Suprapubic skin (tissue), 4 donors: Measurements from ENCODE around the gene LRRC73.

Experiments used
- CTCF ChIP-seq, 2 donors: fragments of 200-600 bp in 1 of 2; fragments of 450-650 bp in 1 of 2; sonication (generic) in 1 of 2; IDR thresholded peaks; one replicate each; pipeline ENCODE4 v1.5.1; 2016 to 2019; ENCODE audit warnings: antibody characterized with exemption in 2 of 2, mild to moderate bottlenecking in 1 of 2, moderate library complexity in 1 of 2
- EP300 ChIP-seq: sonication (generic); formaldehyde crosslinking; IDR thresholded peaks from one replicate; pipeline ENCODE4 v1.6.1; 2017; ENCODE audit warnings: antibody characterized with exemption
- POLR2A ChIP-seq, 2 donors: fragments of 450-650 bp; IDR thresholded peaks; one replicate each; pipeline ENCODE4 v1.6.1; 2017; ENCODE audit warnings: antibody characterized with exemption in 2 of 2, mild to moderate bottlenecking in 2 of 2, moderate library complexity in 2 of 2
- POLR2AphosphoS5 ChIP-seq, 3 donors: sonication (generic); formaldehyde crosslinking; IDR thresholded peaks; one replicate each; pipeline ENCODE4 v1.6.1; 2017; ENCODE audit warnings: antibody characterized with exemption in 3 of 3

- TF ChIP-seq CTCF (IDR thresholded peaks at IDR 0.05) (no peak), POLR2A (IDR thresholded peaks at IDR 0.05) (no peak), POLR2AphosphoS5 (IDR thresholded peaks at IDR 0.05) (no peak), EP300 (no peak)
Measured at GRCh38 chr6:43493230-43493629, 16.9 kb downstream of the LRRC73 start.
